ENCODE results near the gene ELMO3.

The ELMO3 gene

GRCh38 chr16:67183627-67184452, 15.1 kb upstream of the ELMO3 start, which contains the start of gene MATCAP1 (continued):
- TF ChIP-seq ZNF830 (tag by site-specific recombination; IDR thresholded peaks at IDR 0.05; ENCODE audit: low read depth) (no peak), ZNF792 (tag by site-specific recombination; IDR thresholded peaks at IDR 0.05) (no peak), ZNF221 (tag by site-specific recombination; IDR thresholded peaks at IDR 0.05; ENCODE audit: borderline replicate concordance) (no peak), EGR2 (tag by site-specific recombination; IDR thresholded peaks at IDR 0.05; ENCODE audit: low read depth) (peak; percentile 87), ZNF398 (tag by site-specific recombination; IDR thresholded peaks at IDR 0.05) (peak; percentile 88), ZNF585B (tag by site-specific recombination; IDR thresholded peaks at IDR 0.05) (no peak), GLIS2 (tag by site-specific recombination; IDR thresholded peaks at IDR 0.05) (peak; percentile 91), ZNF654 (tag by site-specific recombination; IDR thresholded peaks at IDR 0.05; ENCODE audit: low read depth) (no peak), KLF8 (tag by site-specific recombination; IDR thresholded peaks at IDR 0.05) (peak; percentile 92), KLF16 (tag by site-specific recombination; IDR thresholded peaks at IDR 0.05) (peak; percentile 87), SP2 (tag by site-specific recombination; IDR thresholded peaks at IDR 0.05) (peak; percentile 96), ZNF112 (tag by site-specific recombination; IDR thresholded peaks at IDR 0.05) (no peak), ZNF292 (tag by site-specific recombination; IDR thresholded peaks at IDR 0.05; ENCODE audit: borderline replicate concordance, low read depth) (no peak), IKZF3 (tag by site-specific recombination; IDR thresholded peaks at IDR 0.05) (peak; percentile 26), ZNF660 (tag by site-specific recombination; IDR thresholded peaks at IDR 0.05) (peak; percentile 61; the same call in 1 of the 2 replicates), PRDM1 (tag by site-specific recombination; IDR thresholded peaks at IDR 0.05) (no peak), ZNF629 (tag by site-specific recombination; IDR thresholded peaks at IDR 0.05) (peak; percentile 98), ZNF248 (tag by site-specific recombination; IDR thresholded peaks at IDR 0.05) (no peak), ZNF18 (tag by site-specific recombination; IDR thresholded peaks at IDR 0.05) (no peak), MEIS1 (CRISPR knock-in tag; IDR thresholded peaks at IDR 0.05; ENCODE audit: borderline replicate concordance) (no peak), ZFHX2 (tag by site-specific recombination; conservative IDR thresholded peaks at IDR 0.05) (peak; percentile 86), TSHZ1 (tag by site-specific recombination; IDR thresholded peaks at IDR 0.05; ENCODE audit: borderline replicate concordance) (no peak), AEBP2 (tag by site-specific recombination; IDR thresholded peaks at IDR 0.05; ENCODE audit: borderline replicate concordance) (no peak), ZNF394 (tag by site-specific recombination; IDR thresholded peaks at IDR 0.05; ENCODE audit: borderline replicate concordance) (peak; percentile 22; the same call in 1 of the 2 replicates), SP3 (tag by site-specific recombination; IDR thresholded peaks at IDR 0.05) (peak; percentile 94), ZNF324 (tag by site-specific recombination; IDR thresholded peaks at IDR 0.05) (no peak)
- TF ChIP-seq, protein P1, sequence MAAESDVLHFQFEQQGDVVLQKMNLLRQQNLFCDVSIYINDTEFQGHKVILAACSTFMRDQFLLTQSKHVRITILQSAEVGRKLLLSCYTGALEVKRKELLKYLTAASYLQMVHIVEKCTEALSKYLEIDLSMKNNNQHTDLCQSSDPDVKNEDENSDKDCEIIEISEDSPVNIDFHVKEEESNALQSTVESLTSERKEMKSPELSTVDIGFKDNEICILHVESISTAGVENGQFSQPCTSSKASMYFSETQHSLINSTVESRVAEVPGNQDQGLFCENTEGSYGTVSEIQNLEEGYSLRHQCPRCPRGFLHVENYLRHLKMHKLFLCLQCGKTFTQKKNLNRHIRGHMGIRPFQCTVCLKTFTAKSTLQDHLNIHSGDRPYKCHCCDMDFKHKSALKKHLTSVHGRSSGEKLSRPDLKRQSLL (tag by site-specific recombination; IDR thresholded peaks at IDR 0.05): peak; percentile 9; the same call in 1 of the 2 replicates
- TF ChIP-seq, protein P2, sequence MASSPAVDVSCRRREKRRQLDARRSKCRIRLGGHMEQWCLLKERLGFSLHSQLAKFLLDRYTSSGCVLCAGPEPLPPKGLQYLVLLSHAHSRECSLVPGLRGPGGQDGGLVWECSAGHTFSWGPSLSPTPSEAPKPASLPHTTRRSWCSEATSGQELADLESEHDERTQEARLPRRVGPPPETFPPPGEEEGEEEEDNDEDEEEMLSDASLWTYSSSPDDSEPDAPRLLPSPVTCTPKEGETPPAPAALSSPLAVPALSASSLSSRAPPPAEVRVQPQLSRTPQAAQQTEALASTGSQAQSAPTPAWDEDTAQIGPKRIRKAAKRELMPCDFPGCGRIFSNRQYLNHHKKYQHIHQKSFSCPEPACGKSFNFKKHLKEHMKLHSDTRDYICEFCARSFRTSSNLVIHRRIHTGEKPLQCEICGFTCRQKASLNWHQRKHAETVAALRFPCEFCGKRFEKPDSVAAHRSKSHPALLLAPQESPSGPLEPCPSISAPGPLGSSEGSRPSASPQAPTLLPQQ (tag by site-specific recombination; IDR thresholded peaks at IDR 0.05): peak; percentile 84; the same call in 1 of the 2 replicates
